GM12872 (cell line): ENCODE data around the gene TPM2.
A peak's percentile ranks its signal among the peaks of the same experiment; 100 is the strongest.

ENCODE experiments used
- CTCF ChIP-seq: IDR thresholded peaks from 3 replicates; pipeline ENCODE4 v1.5.1; 2011; ENCODE audit warnings: low read depth, mild to moderate bottlenecking, low read length, moderate library complexity; ENCODE audit not compliant: insufficient read depth

TPM2 gene

GRCh38 chr9:35726931-35727330 lies 37.2 kb upstream of the TPM2 start:
- peak; percentile 44 for TF ChIP-seq CTCF

DNA sequence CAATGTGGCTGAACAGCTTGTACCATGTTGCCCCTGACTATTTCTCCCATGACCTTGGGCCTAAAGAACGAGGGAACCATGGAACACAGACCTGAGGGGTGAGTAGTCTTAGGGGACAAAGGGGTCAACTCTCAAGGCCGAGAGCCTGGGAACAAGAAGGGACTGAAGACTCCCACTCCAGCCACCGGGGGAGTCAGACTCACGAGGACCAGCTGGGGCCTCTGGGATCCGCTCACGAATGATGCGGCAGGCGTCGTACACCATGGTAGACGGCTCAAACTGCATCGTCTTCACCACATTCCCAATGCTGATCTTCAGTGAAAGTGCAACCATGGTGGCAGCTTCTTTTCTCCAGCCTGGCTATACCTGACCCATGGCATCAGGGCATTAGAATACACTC lies 35.6 kb upstream of the TPM2 start:
- 0 out of 3 replicates have a peak, but pooled peaks have one; percentile 4 for TF ChIP-seq CTCF

- no peak for TF ChIP-seq CTCF
These were observed 34.2 kb upstream of the TPM2 start for GRCh38 chr9:35723908-35724307.

- no peak for TF ChIP-seq CTCF
These were observed 33.7 kb upstream of the TPM2 start for GRCh38 chr9:35723426-35723825.

GRCh38 chr9:35719546-35719945 lies 29.8 kb upstream of the TPM2 start:
- TF ChIP-seq CTCF, result no peak

GRCh38 chr9:35718721-35719511 lies 29.2 kb upstream of the TPM2 start:
- TF ChIP-seq CTCF, result no peak

- no peak for TF ChIP-seq CTCF
These were observed 27.6 kb upstream of the TPM2 start for GRCh38 chr9:35717132-35717870.
